Left ventricle myocardium inferior (tissue), 1 donor: ENCODE data around the gene ABCA10. TPM values are rescaled to one million over a fixed set of nuclear protein-coding genes. Genes with fewer than 3 reads are reported as not detected.
A peak's percentile ranks its signal among the peaks of the same experiment; 100 is the strongest.

Experiments used
- DNase-seq: peaks from one replicate; pipeline ENCODE4 v3.0.0-alpha.2; 2020
- H3K27ac ChIP-seq: fragments of 200-600 bp; replicated peaks from 2 replicates; pipeline ENCODE4 v1.8.0; 2021
- H3K27me3 ChIP-seq: fragments of 200-600 bp; 2 replicates; pipeline ENCODE4 v1.8.0; 2021; ENCODE audit warnings: low read depth
- H3K36me3 ChIP-seq: fragments of 200-600 bp; 2 replicates; pipeline ENCODE4 v1.8.0; 2021
- H3K4me1 ChIP-seq: fragments of 200-600 bp; 2 replicates; pipeline ENCODE4 v1.8.0; 2021
- H3K4me3 ChIP-seq: fragments of 200-600 bp; 2 replicates; pipeline ENCODE4 v1.8.0; 2021; ENCODE audit warnings: mild to moderate bottlenecking, moderate library complexity
- H3K9me3 ChIP-seq: fragments of 200-600 bp; replicated peaks from 2 replicates; pipeline ENCODE4 v1.8.0; 2021
- intact Hi-C: fragments of 100-400 bp; cut with micrococcal nuclease; formaldehyde crosslinking; loops from one replicate; pipeline ENCODE4 v1.11.0; 2022
- total RNA-seq: library from RNA; stranded (reverse); fragmentation: NEBNext Ultra II Directional; extraction: Animal tissue kit (Norgen Biotek cat#: 25700); gene quantifications from one replicate; pipeline ENCODE4 v1.2.1, GENCODE V29; 2021
- TF ChIP-seq, protein P1 (sequence below): fragments of 200-600 bp; IDR thresholded peaks from 2 replicates; pipeline ENCODE4 v1.8.0; 2021; ENCODE audit warnings: antibody characterized with exemption, mild to moderate bottlenecking, borderline replicate concordance
- donor health status: DM: no; HTN: yes; CAD: no; lungs with severe emphysema.

The ABCA10 gene
- total RNA-seq, 1 donor from 2014 or later, result 4.2 TPM

DNA sequence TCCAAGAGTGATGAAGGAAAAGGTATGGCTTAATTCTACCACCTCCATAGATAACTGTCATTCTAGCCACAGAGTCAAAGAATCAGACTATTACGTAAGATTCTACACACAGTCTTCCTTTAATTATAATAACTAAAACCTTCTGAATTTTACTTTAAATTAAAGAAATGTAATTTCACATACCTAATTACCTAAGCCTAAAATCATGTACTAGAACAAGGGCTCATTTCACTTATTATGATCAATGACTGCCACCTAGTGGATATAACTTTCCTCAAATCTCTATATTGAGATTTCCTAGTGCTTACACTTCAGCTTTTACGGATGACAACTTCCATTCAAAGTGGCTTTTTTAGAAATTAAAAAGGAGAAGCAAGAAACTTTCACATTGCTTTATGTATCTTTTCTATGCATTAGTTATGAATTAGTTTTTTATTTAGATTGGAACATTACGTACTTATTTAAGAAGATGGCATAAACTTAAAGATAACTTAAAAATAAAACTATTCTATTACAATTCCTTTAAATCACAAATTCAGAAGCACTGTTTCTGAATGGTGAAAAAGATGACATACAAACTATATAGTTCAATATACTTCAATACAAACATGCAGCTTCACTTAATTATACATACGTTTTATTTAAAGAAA, 18.2 kb upstream of the ABCA10 start:
- Histone ChIP-seq H3K4me1 (no peaks in the 10 kb centered on the region), H3K36me3 (peaks cover 3% of the 10 kb centered on the region), H3K27ac (no peak overlapping the region), H3K9me3 (no peaks in the 10 kb centered on the region), H3K27me3 (no peaks in the 10 kb centered on the region), H3K4me3 (no peak overlapping the region)
- TF ChIP-seq, protein P1, sequence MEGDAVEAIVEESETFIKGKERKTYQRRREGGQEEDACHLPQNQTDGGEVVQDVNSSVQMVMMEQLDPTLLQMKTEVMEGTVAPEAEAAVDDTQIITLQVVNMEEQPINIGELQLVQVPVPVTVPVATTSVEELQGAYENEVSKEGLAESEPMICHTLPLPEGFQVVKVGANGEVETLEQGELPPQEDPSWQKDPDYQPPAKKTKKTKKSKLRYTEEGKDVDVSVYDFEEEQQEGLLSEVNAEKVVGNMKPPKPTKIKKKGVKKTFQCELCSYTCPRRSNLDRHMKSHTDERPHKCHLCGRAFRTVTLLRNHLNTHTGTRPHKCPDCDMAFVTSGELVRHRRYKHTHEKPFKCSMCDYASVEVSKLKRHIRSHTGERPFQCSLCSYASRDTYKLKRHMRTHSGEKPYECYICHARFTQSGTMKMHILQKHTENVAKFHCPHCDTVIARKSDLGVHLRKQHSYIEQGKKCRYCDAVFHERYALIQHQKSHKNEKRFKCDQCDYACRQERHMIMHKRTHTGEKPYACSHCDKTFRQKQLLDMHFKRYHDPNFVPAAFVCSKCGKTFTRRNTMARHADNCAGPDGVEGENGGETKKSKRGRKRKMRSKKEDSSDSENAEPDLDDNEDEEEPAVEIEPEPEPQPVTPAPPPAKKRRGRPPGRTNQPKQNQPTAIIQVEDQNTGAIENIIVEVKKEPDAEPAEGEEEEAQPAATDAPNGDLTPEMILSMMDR, result peak; percentile 73
- intact Hi-C loops, result no loop called here
- DNase-seq, result no peak

DNA sequence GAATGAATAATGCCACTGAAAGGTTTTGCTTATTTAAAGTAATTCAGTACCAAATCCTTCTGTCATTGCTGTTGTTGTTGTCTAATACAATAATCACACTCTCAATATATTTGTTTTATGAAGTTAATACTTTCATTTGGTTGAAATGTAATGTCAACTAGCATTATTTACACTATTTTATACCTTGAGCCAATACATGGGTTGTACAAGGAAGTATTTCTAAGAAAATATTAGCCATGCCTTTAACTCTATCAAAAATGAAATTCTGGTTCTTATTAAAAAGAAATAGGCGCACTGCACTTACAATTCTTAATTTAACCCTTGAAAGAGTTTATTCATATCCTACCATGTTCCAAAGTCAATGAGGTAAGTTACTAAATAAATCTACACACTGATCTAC, 17.6 kb upstream of the ABCA10 start:
- Histone ChIP-seq H3K27me3 (no peaks in the 10 kb centered on the region), H3K27ac (no peak overlapping the region), H3K9me3 (no peaks in the 10 kb centered on the region), H3K4me3 (no peak overlapping the region), H3K36me3 (peaks cover 3% of the 10 kb centered on the region), H3K4me1 (no peaks in the 10 kb centered on the region)
- DNase-seq, result no peak
- intact Hi-C loops, result no loop called here
- TF ChIP-seq, protein P1, result no peak

- intact Hi-C loops, result no loop called here
- no peaks in the 10 kb centered on the region for H3K27me3 ChIP-seq
- no peaks in the 10 kb centered on the region for H3K9me3 ChIP-seq
- no peak overlapping the region for H3K4me3 ChIP-seq
- no peaks in the 10 kb centered on the region for H3K4me1 ChIP-seq
- H3K27ac ChIP-seq, result no peak overlapping the region
- no peak for DNase-seq
- TF ChIP-seq, protein P1, result no peak
- H3K36me3 ChIP-seq, result peaks cover 3% of the 10 kb centered on the region
Observed at GRCh38 chr17:69245617-69246016, 17.0 kb upstream of the ABCA10 start.

DNA sequence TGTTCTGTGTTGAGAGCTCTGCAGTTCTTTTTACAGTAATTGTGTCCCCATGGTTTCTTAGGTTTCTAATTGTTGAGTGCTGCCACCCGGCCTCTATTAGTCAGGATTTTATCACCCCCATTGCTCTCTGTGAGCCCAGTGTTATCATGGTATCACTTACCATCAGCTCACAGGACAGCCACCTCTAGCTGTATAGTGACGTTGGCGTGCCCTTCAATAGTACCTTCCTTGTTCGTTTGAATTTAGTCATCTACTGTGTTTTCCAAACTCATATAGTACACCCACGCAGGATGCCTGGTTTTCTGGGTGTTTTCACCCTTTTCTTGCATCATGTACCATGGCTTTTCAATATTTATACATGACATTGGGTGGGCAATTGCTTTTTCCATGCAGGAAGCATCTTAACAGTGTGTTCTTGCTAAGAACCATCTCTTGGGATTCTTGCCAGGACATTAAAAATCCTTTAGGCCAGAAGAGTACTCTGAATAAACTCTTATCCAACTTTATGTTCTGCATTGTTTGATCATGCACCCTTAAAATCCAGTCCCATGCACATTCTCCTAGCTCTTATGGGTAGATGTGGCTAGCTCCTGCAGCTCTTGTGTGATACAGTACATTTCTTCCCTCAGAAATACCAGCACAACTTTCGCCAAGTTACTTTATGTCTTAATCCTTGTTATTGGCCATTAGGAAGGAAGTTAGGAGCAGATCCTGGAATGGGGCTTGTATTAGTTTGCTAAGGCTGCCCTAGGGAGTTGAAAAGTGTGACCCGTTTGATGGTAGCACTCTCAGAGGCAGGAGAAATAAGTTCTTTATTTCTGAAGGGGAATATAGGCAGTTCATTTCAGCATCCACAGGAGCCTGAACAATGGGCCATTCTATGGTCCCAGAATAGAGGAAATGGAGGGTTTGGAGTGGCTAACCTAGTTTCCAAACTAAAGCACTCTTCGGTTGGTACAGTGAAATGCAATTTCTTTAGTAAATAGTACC, 11.3 kb upstream of the ABCA10 start:
- Histone ChIP-seq H3K27ac (no peak overlapping the region), H3K4me1 (no peaks in the 10 kb centered on the region), H3K27me3 (no peaks in the 10 kb centered on the region), H3K36me3 (no peaks in the 10 kb centered on the region), H3K4me3 (no peak overlapping the region), H3K9me3 (no peaks in the 10 kb centered on the region)
- intact Hi-C loops, result loop anchor here (5.0 kb wide), 1 partner anchor 468 kb away; no protein-coding TSS in a partner anchor
- TF ChIP-seq, protein P1, result no peak
- DNase-seq, result no peak

- DNase-seq, result no peak
- intact Hi-C loops, result loop anchor here (5.0 kb wide), 1 partner anchor 465 kb away; no protein-coding TSS in a partner anchor
- Histone ChIP-seq H3K9me3 (peaks cover 14% of the 10 kb centered on the region), H3K4me3 (no peak overlapping the region), H3K36me3 (no peaks in the 10 kb centered on the region), H3K27me3 (no peaks in the 10 kb centered on the region), H3K4me1 (no peaks in the 10 kb centered on the region), H3K27ac (no peak overlapping the region)
- TF ChIP-seq, protein P1, result no peak
Observed at GRCh38 chr17:69236946-69237345, 8.3 kb upstream of the ABCA10 start.
